Subcutaneous adipose tissue (tissue), 4 donors: ENCODE measurements around the gene KDM4B. TPM values are rescaled to one million over a fixed set of nuclear protein-coding genes. Genes with fewer than 3 reads are reported as not detected.

Experiments used
- total RNA-seq, 4 donors: library from RNA; depleted of rRNA; stranded (reverse); fragments of >200 nt; gene quantifications; one replicate each; pipeline ENCODE4 v1.1.0, GENCODE V29; 2016
- TF ChIP-seq, protein P1 (sequence below): fragments of 450-650 bp; IDR thresholded peaks from one replicate; pipeline ENCODE4 v1.5.1; 2016; ENCODE audit warnings: low read depth, mild to moderate bottlenecking, control low read depth, antibody characterized with exemption, moderate library complexity

The KDM4B gene
- total RNA-seq, 4 donors from 2014 or later = 19.4 to 56.1 (median 28.5) TPM

- TF ChIP-seq, protein P1, sequence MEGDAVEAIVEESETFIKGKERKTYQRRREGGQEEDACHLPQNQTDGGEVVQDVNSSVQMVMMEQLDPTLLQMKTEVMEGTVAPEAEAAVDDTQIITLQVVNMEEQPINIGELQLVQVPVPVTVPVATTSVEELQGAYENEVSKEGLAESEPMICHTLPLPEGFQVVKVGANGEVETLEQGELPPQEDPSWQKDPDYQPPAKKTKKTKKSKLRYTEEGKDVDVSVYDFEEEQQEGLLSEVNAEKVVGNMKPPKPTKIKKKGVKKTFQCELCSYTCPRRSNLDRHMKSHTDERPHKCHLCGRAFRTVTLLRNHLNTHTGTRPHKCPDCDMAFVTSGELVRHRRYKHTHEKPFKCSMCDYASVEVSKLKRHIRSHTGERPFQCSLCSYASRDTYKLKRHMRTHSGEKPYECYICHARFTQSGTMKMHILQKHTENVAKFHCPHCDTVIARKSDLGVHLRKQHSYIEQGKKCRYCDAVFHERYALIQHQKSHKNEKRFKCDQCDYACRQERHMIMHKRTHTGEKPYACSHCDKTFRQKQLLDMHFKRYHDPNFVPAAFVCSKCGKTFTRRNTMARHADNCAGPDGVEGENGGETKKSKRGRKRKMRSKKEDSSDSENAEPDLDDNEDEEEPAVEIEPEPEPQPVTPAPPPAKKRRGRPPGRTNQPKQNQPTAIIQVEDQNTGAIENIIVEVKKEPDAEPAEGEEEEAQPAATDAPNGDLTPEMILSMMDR = no peak
These were observed 3.9 kb upstream of the KDM4B start for GRCh38 chr19:4965061-4965460.

DNA sequence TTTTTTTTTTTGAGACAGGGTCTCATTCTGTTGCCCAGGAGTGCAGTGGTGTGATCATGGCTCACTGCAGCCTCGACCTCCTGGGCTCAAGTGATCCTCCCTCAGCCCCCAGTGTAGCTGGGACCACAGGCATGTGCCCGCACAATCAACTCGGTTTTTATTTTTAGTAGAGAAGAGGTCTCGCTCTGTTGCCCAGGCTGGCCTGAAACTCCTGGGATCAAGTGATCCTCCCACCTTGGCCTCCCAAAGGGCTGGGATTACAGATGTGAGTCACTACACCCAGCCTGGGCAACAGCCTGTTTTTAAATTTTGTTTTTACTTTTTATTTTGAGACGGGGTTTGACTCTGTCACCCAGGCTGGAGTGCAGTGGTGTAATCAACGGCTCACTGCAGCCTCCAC is 2.3 kb upstream of the KDM4B start:
- TF ChIP-seq, protein P1 = no peak

DNA sequence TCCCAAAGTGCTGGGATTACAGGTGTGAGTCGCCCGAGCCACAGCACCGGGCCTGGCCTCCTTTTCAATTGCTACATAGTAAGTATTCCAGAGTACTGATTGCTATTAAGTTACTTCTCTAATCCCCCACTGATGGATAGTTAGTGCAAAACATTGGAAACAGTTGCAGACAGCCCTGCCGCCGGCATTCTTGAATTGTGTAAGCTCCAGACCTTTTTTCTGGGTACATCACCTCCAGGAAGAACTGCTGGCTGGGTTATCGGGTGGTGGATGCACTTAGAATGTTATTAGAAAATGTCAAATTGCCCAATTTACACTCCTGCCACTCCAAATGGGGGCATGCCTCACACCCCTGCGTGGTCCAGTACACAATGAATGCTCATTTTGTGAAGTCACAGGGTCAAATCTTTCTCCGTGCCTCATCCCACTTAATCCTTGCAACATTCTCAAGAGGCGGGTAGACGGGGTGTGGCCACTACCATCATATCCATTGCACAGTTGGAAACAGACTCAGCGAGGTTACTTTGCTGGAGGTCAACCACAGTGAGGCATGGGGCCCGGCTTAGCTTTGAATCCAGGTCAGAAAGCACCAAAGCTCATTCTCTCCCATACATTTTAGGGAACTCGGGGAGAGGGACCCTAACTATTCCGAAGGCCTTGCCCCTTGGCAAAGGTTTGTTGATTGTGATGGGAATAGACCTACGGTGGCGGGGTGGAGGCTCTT is 1.0 kb upstream of the KDM4B start:
- TF ChIP-seq, protein P1 = no peak

DNA sequence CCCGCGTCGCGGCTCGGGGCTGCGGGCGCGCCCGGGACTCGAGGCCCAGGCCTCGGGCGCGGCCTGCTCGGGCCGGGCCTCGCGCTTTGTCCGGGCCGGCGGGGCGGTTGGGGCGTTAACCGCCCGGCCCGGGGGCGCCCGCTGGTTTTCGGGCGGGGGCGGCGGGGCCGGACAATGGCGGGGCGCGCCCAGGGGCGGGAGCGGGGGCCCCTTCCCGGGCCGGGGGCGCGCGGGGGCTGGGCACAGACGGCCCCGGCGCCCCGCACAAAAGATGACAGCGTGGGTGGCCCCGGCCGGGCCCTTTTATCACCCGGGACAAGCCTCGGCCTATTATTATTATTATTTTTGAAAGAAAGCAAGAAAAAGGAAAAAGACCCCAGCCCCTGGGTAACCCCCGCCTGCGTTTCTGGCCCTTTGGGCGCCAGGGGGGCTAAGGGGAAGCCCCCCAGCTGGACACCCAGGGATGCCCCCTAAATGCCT is 419 bp downstream of the KDM4B start:
- TF ChIP-seq, protein P1 = no peak

- TF ChIP-seq, protein P1 = no peak
These were observed 1.0 kb downstream of the KDM4B start for GRCh38 chr19:4969772-4970531.

DNA sequence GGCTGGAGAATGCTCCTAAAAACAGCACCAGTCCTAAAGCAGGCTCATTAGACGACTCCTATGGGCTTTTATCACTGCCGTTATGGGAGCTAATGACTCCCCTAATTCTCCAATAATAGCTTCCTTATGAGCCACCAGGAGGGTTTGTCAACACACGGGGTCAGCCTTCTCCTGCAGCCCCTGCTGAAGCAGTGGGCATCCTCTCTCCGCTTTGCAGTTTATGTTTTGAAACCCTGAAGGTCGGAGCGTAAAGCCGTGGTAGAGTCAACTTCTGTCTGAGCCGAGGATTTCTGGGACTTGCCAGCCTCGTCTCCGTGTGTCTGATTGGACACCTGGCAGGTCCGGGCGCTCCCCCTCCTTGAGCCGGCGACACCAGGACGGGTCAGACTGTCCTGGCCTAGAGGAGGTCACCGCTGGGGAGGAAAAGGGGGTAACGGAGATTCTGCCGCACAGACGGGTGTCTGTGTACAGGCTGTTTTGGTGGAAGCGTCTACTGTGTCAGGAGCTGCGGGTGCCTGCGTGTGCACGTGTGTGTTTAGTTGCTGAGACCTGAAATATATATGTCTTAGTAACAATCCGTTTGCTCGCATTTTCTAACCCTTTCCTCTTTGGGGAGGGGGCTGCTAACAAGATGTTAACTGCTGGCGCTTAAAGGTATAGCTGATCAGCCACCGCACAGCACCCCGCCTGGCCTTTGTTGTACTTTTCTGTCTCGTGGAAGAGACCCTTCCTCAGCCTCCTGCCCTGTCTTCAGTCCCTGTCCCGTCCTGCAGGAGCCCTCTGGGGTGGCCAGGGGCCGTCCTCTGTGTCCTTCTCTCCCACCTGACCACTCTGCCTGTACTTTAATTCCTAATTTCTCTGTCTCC is 1.9 kb downstream of the KDM4B start:
- TF ChIP-seq, protein P1 = no peak
